Naive B cell (primary cell): ENCODE results near the gene NRG3. TPM values are rescaled to one million over a fixed set of nuclear protein-coding genes. Genes with fewer than 3 reads are reported as not detected.

ENCODE experiments used
- ATAC-seq, 2 donors: fragments of 150-1000 bp; cut with Tn5 transposase; 2 replicates each; pipeline ENCODE4 v1.10.0; 2021; ENCODE audit warnings: low read depth in 2 of 2, mild to moderate bottlenecking in 2 of 2, moderate library complexity in 2 of 2
- DNase-seq: peaks from one replicate; pipeline ENCODE4 v3.0.0; 2022
- H3K27ac Mint-ChIP-seq, 6 donors: one replicate each; pipeline ENCODE4 v1.8.0; 2020 to 2022; ENCODE audit warnings: mild to moderate bottlenecking in 6 of 6, mixed read lengths in 6 of 6, moderate library complexity in 5 of 6, inconsistent platforms in 2 of 6
- H3K27me3 Mint-ChIP-seq, 3 donors: one replicate each; pipeline ENCODE4 v1.8.0; 2021 to 2022; ENCODE audit warnings: mixed read lengths in 3 of 3, mild to moderate bottlenecking in 1 of 3
- H3K36me3 Mint-ChIP-seq, 2 donors: one replicate each; pipeline ENCODE4 v1.8.0; 2020 to 2022; ENCODE audit warnings: mixed read lengths in 2 of 2, inconsistent platforms in 1 of 2, mild to moderate bottlenecking in 1 of 2
- H3K4me1 Mint-ChIP-seq, 3 donors: one replicate each; pipeline ENCODE4 v1.8.0; 2020 to 2022; ENCODE audit warnings: mixed read lengths in 3 of 3, inconsistent platforms in 1 of 3, mild to moderate bottlenecking in 1 of 3, moderate library complexity in 1 of 3
- H3K4me3 Mint-ChIP-seq, 8 donors: one replicate each; pipeline ENCODE4 v1.8.0; 2020 to 2022; ENCODE audit warnings: mild to moderate bottlenecking in 8 of 8, mixed read lengths in 8 of 8, moderate library complexity in 8 of 8, inconsistent platforms in 2 of 8
- H3K9me3 Mint-ChIP-seq, 7 donors: one replicate each; pipeline ENCODE4 v1.8.0; 2020 to 2022; ENCODE audit warnings: mixed read lengths in 7 of 7, mild to moderate bottlenecking in 5 of 7, inconsistent platforms in 2 of 7, moderate library complexity in 1 of 7
- polyA plus RNA-seq, 6 donors: library from polyadenylated mRNA; unstranded; fragments of 300-500 nt; fragmentation: Illumina TruSeq; gene quantifications; one replicate each; pipeline ENCODE4 v1.2.3, GENCODE V29; 2021; ENCODE audit warnings: low read depth in 6 of 6

The NRG3 gene
- polyA plus RNA-seq, 6 donors from 2014 or later, result not detected

- no peak overlapping the region for H3K27ac Mint-ChIP-seq
- peaks cover 0 to 13% (median 3%) of the 10 kb centered on the region in 7 donors for H3K9me3 Mint-ChIP-seq
- ATAC-seq (no peak), DNase-seq (no peak)
- no peak overlapping the region for H3K4me3 Mint-ChIP-seq
- H3K36me3 Mint-ChIP-seq, result no peaks in the 10 kb centered on the region
- H3K4me1 Mint-ChIP-seq, result no peaks in the 10 kb centered on the region
- no peaks in the 10 kb centered on the region for H3K27me3 Mint-ChIP-seq
These were observed 990.4 kb downstream of the NRG3 start for GRCh38 chr10:82865366-82865765.

- ATAC-seq (no peak), DNase-seq (no peak)
- Mint-ChIP-seq H3K4me1 (no peaks in the 10 kb centered on the region), H3K27ac (no peak overlapping the region), H3K9me3 (peaks cover 0 to 10% (median 3%) of the 10 kb centered on the region in 7 donors), H3K27me3 (no peaks in the 10 kb centered on the region), H3K36me3 (no peaks in the 10 kb centered on the region), H3K4me3 (no peak overlapping the region)
These were observed 991.5 kb downstream of the NRG3 start for GRCh38 chr10:82866424-82867020.

GRCh38 chr10:82867056-82867455 is 992.1 kb downstream of the NRG3 start:
- ATAC-seq (no peak), DNase-seq (no peak)
- H3K4me1 Mint-ChIP-seq, result no peaks in the 10 kb centered on the region
- no peak overlapping the region for H3K4me3 Mint-ChIP-seq
- no peak overlapping the region for H3K27ac Mint-ChIP-seq
- no peaks in the 10 kb centered on the region for H3K36me3 Mint-ChIP-seq
- H3K27me3 Mint-ChIP-seq, result no peaks in the 10 kb centered on the region
- H3K9me3 Mint-ChIP-seq, result peaks cover 0 to 10% (median 3%) of the 10 kb centered on the region in 7 donors

- no peaks in the 10 kb centered on the region for H3K36me3 Mint-ChIP-seq
- H3K27me3 Mint-ChIP-seq, result no peaks in the 10 kb centered on the region
- no peak overlapping the region for H3K27ac Mint-ChIP-seq
- DNase-seq (no peak), ATAC-seq (no peak)
- no peak overlapping the region for H3K4me3 Mint-ChIP-seq
- H3K9me3 Mint-ChIP-seq, result peaks cover 0 to 3% (median 0%) of the 10 kb centered on the region in 7 donors
- no peaks in the 10 kb centered on the region for H3K4me1 Mint-ChIP-seq
These were observed 999.7 kb downstream of the NRG3 start for GRCh38 chr10:82874671-82875070.

GRCh38 chr10:82880776-82881290 is 1005.8 kb downstream of the NRG3 start:
- Mint-ChIP-seq H3K9me3 (peaks cover 0 to 8% (median 2%) of the 10 kb centered on the region in 7 donors), H3K27me3 (no peaks in the 10 kb centered on the region), H3K36me3 (no peaks in the 10 kb centered on the region), H3K4me3 (no peak overlapping the region), H3K4me1 (no peaks in the 10 kb centered on the region), H3K27ac (no peak overlapping the region)
- DNase-seq, result no peak
- ATAC-seq, result no peak

GRCh38 chr10:82882722-82883121 is 1007.7 kb downstream of the NRG3 start:
- DNase-seq (no peak), ATAC-seq (no peak)
- peaks cover 0 to 8% (median 3%) of the 10 kb centered on the region in 7 donors for H3K9me3 Mint-ChIP-seq
- H3K27me3 Mint-ChIP-seq, result no peaks in the 10 kb centered on the region
- no peaks in the 10 kb centered on the region for H3K36me3 Mint-ChIP-seq
- no peaks in the 10 kb centered on the region for H3K4me1 Mint-ChIP-seq
- no peak overlapping the region for H3K4me3 Mint-ChIP-seq
- H3K27ac Mint-ChIP-seq, result no peak overlapping the region

GRCh38 chr10:82883603-82884002 is 1008.6 kb downstream of the NRG3 start:
- Mint-ChIP-seq H3K4me3 (no peak overlapping the region), H3K27me3 (no peaks in the 10 kb centered on the region)
- ATAC-seq, result no peak

GRCh38 chr10:82887488-82887887 is 1012.5 kb downstream of the NRG3 start:
- H3K9me3 Mint-ChIP-seq, result peaks cover 0 to 15% (median 0%) of the 10 kb centered on the region in 7 donors
- DNase-seq (no peak), ATAC-seq (no peak)
- H3K36me3 Mint-ChIP-seq, result no peaks in the 10 kb centered on the region
- H3K27me3 Mint-ChIP-seq, result no peaks in the 10 kb centered on the region
- H3K4me3 Mint-ChIP-seq, result no peak overlapping the region
- no peak overlapping the region for H3K27ac Mint-ChIP-seq
- no peaks in the 10 kb centered on the region for H3K4me1 Mint-ChIP-seq

More at GRCh38 chr10:82883603-82884002, 1008.6 kb downstream of the NRG3 start:
- peaks cover 0 to 9% (median 3%) of the 10 kb centered on the region in 7 donors for H3K9me3 Mint-ChIP-seq
- no peak for DNase-seq
- H3K36me3 Mint-ChIP-seq, result no peaks in the 10 kb centered on the region
- no peak overlapping the region for H3K27ac Mint-ChIP-seq
- no peaks in the 10 kb centered on the region for H3K4me1 Mint-ChIP-seq

GRCh38 chr10:82888809-82889455 is 1013.9 kb downstream of the NRG3 start:
- Mint-ChIP-seq H3K27ac (no peak overlapping the region), H3K36me3 (no peaks in the 10 kb centered on the region), H3K4me1 (no peaks in the 10 kb centered on the region), H3K9me3 (peaks cover 0 to 15% (median 0%) of the 10 kb centered on the region in 7 donors), H3K27me3 (no peaks in the 10 kb centered on the region), H3K4me3 (no peak overlapping the region)
- ATAC-seq, result no peak
- DNase-seq, result no peak

GRCh38 chr10:82889728-82890127 is 1014.7 kb downstream of the NRG3 start:
- no peaks in the 10 kb centered on the region for H3K4me1 Mint-ChIP-seq
- DNase-seq (no peak), ATAC-seq (no peak)
- H3K27ac Mint-ChIP-seq, result no peak overlapping the region
- H3K4me3 Mint-ChIP-seq, result no peak overlapping the region
- H3K36me3 Mint-ChIP-seq, result no peaks in the 10 kb centered on the region
- H3K27me3 Mint-ChIP-seq, result no peaks in the 10 kb centered on the region
- H3K9me3 Mint-ChIP-seq, result peaks cover 0 to 19% (median under 1%) of the 10 kb centered on the region in 7 donors

- ATAC-seq (no peak), DNase-seq (no peak)
- Mint-ChIP-seq H3K27me3 (no peaks in the 10 kb centered on the region), H3K27ac (no peak overlapping the region), H3K4me3 (no peak overlapping the region), H3K4me1 (no peaks in the 10 kb centered on the region), H3K36me3 (no peaks in the 10 kb centered on the region), H3K9me3 (peaks cover 0 to 25% (median 2%) of the 10 kb centered on the region in 7 donors)
These were observed 1015.6 kb downstream of the NRG3 start for GRCh38 chr10:82890573-82890972.

GRCh38 chr10:82908096-82908495 is 1033.1 kb downstream of the NRG3 start:
- no peaks in the 10 kb centered on the region for H3K27me3 Mint-ChIP-seq
- no peaks in the 10 kb centered on the region for H3K36me3 Mint-ChIP-seq
- H3K9me3 Mint-ChIP-seq, result peaks cover 0 to 4% (median 1%) of the 10 kb centered on the region in 7 donors
- no peak for ATAC-seq
- no peak overlapping the region for H3K27ac Mint-ChIP-seq
- H3K4me3 Mint-ChIP-seq, result no peak overlapping the region
- DNase-seq, result no peak
- no peaks in the 10 kb centered on the region for H3K4me1 Mint-ChIP-seq

GRCh38 chr10:82908751-82909150 is 1033.8 kb downstream of the NRG3 start:
- no peak for ATAC-seq
- Mint-ChIP-seq H3K27ac (no peak overlapping the region), H3K27me3 (no peaks in the 10 kb centered on the region)

GRCh38 chr10:82910301-82910700 is 1035.3 kb downstream of the NRG3 start:
- Mint-ChIP-seq H3K36me3 (no peaks in the 10 kb centered on the region), H3K9me3 (peaks cover 0 to 9% (median 2%) of the 10 kb centered on the region in 7 donors), H3K27me3 (no peaks in the 10 kb centered on the region), H3K27ac (no peak overlapping the region), H3K4me3 (no peak overlapping the region), H3K4me1 (no peaks in the 10 kb centered on the region)
- DNase-seq (no peak), ATAC-seq (no peak)

More at GRCh38 chr10:82908751-82909150, 1033.8 kb downstream of the NRG3 start:
- H3K9me3 Mint-ChIP-seq, result peaks cover 0 to 7% (median 1%) of the 10 kb centered on the region in 7 donors
- no peak overlapping the region for H3K4me3 Mint-ChIP-seq
- H3K36me3 Mint-ChIP-seq, result no peaks in the 10 kb centered on the region
- no peaks in the 10 kb centered on the region for H3K4me1 Mint-ChIP-seq
- no peak for DNase-seq
